ENCODE results near the gene DAB1. TPM values are rescaled to one million over a fixed set of nuclear protein-coding genes. Genes with fewer than 3 reads are reported as not detected.
"Not testable (repeated sequence)": the region's sequence is repeated elsewhere in the genome, so short reads cannot be mapped to it uniquely, and the experiment has no call there.

The DAB1 gene
- total and polyA plus RNA-seq, 5 donors from 2014 or later, result 0.87 to 5.1 (median 4.0) TPM

DNA sequence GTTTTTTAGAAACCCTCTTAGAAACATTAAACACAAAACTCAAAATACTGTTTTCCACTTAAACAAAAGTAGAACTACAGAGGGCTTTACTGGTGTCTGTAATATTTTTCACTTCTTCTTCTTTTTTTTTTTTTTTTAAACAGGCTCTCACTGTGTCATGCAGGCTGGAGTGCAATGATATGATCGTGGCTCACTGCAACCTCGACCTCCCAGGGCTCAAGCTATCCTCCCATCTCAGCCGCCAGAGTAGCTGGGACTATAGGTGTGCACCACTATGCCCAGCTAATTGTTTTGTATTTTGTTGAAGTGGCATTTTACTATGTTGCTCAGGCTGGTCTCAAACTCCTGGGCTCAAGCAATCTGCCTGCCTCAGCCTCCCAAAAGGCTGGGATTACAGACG is 194.8 kb downstream of the DAB1 start:
- H3K27ac ChIP-seq (ENCODE audit: insufficient read depth, low read length, poor library complexity, severe bottlenecking), result no peak overlapping the region
- Mint-ChIP-seq H3K36me3 (no peaks in the 10 kb centered on the region), H3K9me3 (peaks cover 0 to 4% (median 2%) of the 10 kb centered on the region in 7 donors), H3K27ac (no peak overlapping the region), H3K4me3 (no peak overlapping the region), H3K4me1 (no peaks in the 10 kb centered on the region), H3K27me3 (peaks cover 4% of the 10 kb centered on the region)
- no peaks in the 10 kb centered on the region for H3K27me3 ChIP-seq (ENCODE audit: control insufficient read depth, insufficient read depth, low read length)
- no peaks in the 10 kb centered on the region for H3K9me3 ChIP-seq (ENCODE audit: control insufficient read depth in 2 of 2, low read length in 2 of 2)
- ATAC-seq (ENCODE audit: low read depth in 2 of 2) (no peak), DNase-seq (no peak)
- H3K36me3 ChIP-seq (ENCODE audit: control insufficient read depth, insufficient read depth, low read length), result no peaks in the 10 kb centered on the region
- no peaks in the 10 kb centered on the region for H3K4me1 ChIP-seq (ENCODE audit: control insufficient read depth, insufficient read depth, low read length, poor library complexity, severe bottlenecking)
- no peak overlapping the region for H3K4me3 ChIP-seq (ENCODE audit: low read depth, low read length)

DNA sequence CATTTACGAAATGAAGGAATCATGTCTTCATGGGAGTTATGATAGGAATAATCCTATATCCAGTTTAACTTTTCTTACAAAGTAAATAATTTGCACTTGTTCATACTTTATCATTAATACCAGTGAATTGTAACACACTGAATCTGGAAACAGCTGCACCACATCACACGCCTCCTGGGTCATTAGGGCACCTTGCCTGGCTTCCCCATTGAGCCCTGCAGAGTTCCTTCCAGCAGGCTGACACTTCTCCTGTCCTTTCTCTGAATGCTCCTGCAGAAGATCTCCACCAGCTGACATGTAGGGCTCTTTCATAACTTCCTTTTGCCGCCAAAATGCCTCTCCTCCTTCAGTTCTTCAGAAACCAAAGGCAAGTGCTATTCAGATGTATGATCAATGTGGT is 201.1 kb downstream of the DAB1 start:
- no peak overlapping the region for H3K27ac ChIP-seq (ENCODE audit: insufficient read depth, low read length, poor library complexity, severe bottlenecking)
- Mint-ChIP-seq H3K4me3 (no peak overlapping the region), H3K9me3 (peaks cover 0 to 8% (median 6%) of the 10 kb centered on the region in 7 donors), H3K36me3 (no peaks in the 10 kb centered on the region), H3K27ac (no peak overlapping the region), H3K4me1 (no peaks in the 10 kb centered on the region), H3K27me3 (no peaks in the 10 kb centered on the region)
- ATAC-seq (ENCODE audit: low read depth in 2 of 2) (no peak), DNase-seq (no peak)
- H3K4me3 ChIP-seq (ENCODE audit: low read depth, low read length), result no peak overlapping the region
- no peaks in the 10 kb centered on the region for H3K36me3 ChIP-seq (ENCODE audit: control insufficient read depth, insufficient read depth, low read length)
- no peaks in the 10 kb centered on the region for H3K4me1 ChIP-seq (ENCODE audit: control insufficient read depth, insufficient read depth, low read length, poor library complexity, severe bottlenecking)
- no peaks in the 10 kb centered on the region for H3K27me3 ChIP-seq (ENCODE audit: control insufficient read depth, insufficient read depth, low read length)
- H3K9me3 ChIP-seq (ENCODE audit: control insufficient read depth in 2 of 2, low read length in 2 of 2), result no peaks in the 10 kb centered on the region

DNA sequence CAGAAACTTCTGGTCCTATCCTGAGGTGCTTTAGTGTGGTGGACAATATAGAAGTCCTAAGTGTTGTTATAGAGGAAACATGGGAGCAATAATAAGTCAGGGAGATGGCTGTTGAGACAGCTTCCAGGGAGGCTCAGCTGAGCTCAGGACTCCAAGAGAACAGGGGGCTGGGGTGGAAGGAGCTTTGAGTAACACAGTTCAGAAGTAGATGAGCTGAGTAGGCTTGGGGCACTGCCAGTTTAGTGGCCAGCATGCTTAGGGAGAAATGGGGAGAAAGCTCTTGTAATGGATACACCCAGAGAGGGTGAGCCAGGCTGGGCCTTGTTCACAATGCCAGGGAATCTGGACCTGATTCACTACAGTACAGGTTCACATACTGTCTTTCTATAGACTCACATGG is 201.6 kb downstream of the DAB1 start:
- ATAC-seq (ENCODE audit: low read depth in 2 of 2), result no peak
- no peaks in the 10 kb centered on the region for H3K36me3 ChIP-seq (ENCODE audit: control insufficient read depth, insufficient read depth, low read length)
- no peak overlapping the region for H3K27ac ChIP-seq (ENCODE audit: insufficient read depth, low read length, poor library complexity, severe bottlenecking)
- Mint-ChIP-seq H3K4me1 (no peaks in the 10 kb centered on the region), H3K36me3 (no peaks in the 10 kb centered on the region), H3K4me3 (no peak overlapping the region), H3K27me3 (no peaks in the 10 kb centered on the region), H3K27ac (no peak overlapping the region), H3K9me3 (peaks cover 0 to 8% (median 6%) of the 10 kb centered on the region in 7 donors)
- no peak for DNase-seq
- no peaks in the 10 kb centered on the region for H3K27me3 ChIP-seq (ENCODE audit: control insufficient read depth, insufficient read depth, low read length)
- H3K4me3 ChIP-seq (ENCODE audit: low read depth, low read length), result no peak overlapping the region
- no peaks in the 10 kb centered on the region for H3K4me1 ChIP-seq (ENCODE audit: control insufficient read depth, insufficient read depth, low read length, poor library complexity, severe bottlenecking)
- no peaks in the 10 kb centered on the region for H3K9me3 ChIP-seq (ENCODE audit: control insufficient read depth in 2 of 2, low read length in 2 of 2)

DNA sequence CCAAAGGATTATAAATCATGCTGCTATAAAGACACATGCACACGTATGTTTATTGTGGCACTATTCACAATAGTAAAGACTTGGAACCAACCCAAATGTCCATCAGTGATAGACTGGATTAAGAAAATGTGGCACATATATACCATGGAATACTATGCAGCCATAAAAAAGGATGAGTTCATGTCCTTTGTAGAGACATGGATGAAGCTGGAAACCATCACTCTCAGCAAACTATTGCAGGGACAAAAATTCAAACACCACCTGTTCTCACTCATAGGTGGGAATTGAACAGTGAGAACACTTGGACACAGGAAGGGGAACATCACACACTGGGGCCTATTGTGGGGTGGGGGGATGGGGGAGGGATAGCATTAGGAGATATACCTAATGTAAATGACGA is 203.0 kb downstream of the DAB1 start:
- H3K27ac Mint-ChIP-seq; H3K4me3 Mint-ChIP-seq; ATAC-seq (ENCODE audit: low read depth in 2 of 2); H3K9me3 ChIP-seq (ENCODE audit: control insufficient read depth in 2 of 2, low read length in 2 of 2); H3K27ac ChIP-seq (ENCODE audit: insufficient read depth, low read length, poor library complexity, severe bottlenecking); H3K27me3 Mint-ChIP-seq; H3K4me1 Mint-ChIP-seq; H3K4me1 ChIP-seq (ENCODE audit: control insufficient read depth, insufficient read depth, low read length, poor library complexity, severe bottlenecking); H3K36me3 Mint-ChIP-seq; DNase-seq; H3K36me3 ChIP-seq (ENCODE audit: control insufficient read depth, insufficient read depth, low read length); H3K9me3 Mint-ChIP-seq; H3K4me3 ChIP-seq (ENCODE audit: low read depth, low read length); H3K27me3 ChIP-seq (ENCODE audit: control insufficient read depth, insufficient read depth, low read length): not testable (repeated sequence)

DNA sequence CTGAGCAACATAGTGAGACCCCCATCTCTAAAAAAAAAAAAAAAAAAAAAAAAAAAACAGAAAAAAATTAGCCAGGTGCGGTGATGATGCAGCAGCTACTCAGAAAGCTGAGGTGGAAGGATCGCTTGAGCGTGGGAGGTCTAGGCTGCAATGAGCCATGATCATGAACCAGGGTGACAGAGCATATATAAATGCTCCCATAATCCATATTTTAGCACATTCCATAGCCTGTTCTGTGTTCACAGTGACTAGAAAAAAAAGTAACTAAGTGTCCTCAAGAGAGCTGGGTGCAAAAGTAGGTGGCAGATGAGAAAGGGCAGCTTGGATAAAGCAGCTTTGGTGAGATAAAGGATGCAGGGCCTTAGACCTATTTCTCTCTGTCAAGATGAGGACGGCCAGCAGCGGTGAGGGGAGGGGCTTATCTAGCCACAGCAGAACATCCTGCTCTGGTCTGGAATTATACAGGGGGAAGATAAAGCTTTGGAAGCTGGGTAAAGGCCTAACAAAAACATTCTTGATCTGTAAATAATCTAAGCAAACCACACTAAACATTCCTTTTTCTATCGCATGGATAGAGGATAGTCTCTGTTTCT is 205.3 kb downstream of the DAB1 start:
- no peaks in the 10 kb centered on the region for H3K9me3 ChIP-seq (ENCODE audit: control insufficient read depth in 2 of 2, low read length in 2 of 2)
- no peak overlapping the region for H3K27ac ChIP-seq (ENCODE audit: insufficient read depth, low read length, poor library complexity, severe bottlenecking)
- Mint-ChIP-seq H3K4me3 (no peak overlapping the region), H3K27me3 (peaks cover 4% of the 10 kb centered on the region), H3K4me1 (no peaks in the 10 kb centered on the region), H3K9me3 (peaks cover 0 to 6% (median 3%) of the 10 kb centered on the region in 7 donors), H3K27ac (no peak overlapping the region), H3K36me3 (no peaks in the 10 kb centered on the region)
- no peaks in the 10 kb centered on the region for H3K4me1 ChIP-seq (ENCODE audit: control insufficient read depth, insufficient read depth, low read length, poor library complexity, severe bottlenecking)
- H3K4me3 ChIP-seq (ENCODE audit: low read depth, low read length), result no peak overlapping the region
- ATAC-seq (ENCODE audit: low read depth in 2 of 2), result no peak
- no peaks in the 10 kb centered on the region for H3K27me3 ChIP-seq (ENCODE audit: control insufficient read depth, insufficient read depth, low read length)
- no peak for DNase-seq
- H3K36me3 ChIP-seq (ENCODE audit: control insufficient read depth, insufficient read depth, low read length), result no peaks in the 10 kb centered on the region

DNA sequence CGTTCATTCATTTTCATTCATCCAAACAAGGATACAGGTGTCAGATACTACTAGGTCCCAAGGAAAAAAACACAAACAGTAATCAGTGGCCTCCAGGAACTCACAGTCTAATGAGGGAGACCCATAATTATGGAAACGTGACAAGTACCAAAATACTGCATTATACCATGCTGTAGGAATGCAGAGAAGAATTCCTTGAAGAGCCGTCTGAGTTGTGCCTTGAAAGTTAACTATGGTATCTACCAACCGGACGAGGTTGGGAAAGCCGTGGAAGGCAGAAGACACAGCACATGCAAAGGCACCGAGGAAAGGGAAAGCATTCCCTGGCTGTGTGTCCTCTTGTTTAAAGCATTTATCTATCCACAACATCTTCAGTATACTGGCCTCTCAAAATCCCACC is 206.0 kb downstream of the DAB1 start:
- ATAC-seq (ENCODE audit: low read depth in 2 of 2) (no peak), DNase-seq (no peak)
- no peaks in the 10 kb centered on the region for H3K36me3 Mint-ChIP-seq
- Histone ChIP-seq H3K27ac (ENCODE audit: insufficient read depth, low read length, poor library complexity, severe bottlenecking) (no peak overlapping the region), H3K9me3 (ENCODE audit: control insufficient read depth in 2 of 2, low read length in 2 of 2) (no peaks in the 10 kb centered on the region), H3K36me3 (ENCODE audit: control insufficient read depth, insufficient read depth, low read length) (no peaks in the 10 kb centered on the region), H3K4me1 (ENCODE audit: control insufficient read depth, insufficient read depth, low read length, poor library complexity, severe bottlenecking) (no peaks in the 10 kb centered on the region), H3K27me3 (ENCODE audit: control insufficient read depth, insufficient read depth, low read length) (no peaks in the 10 kb centered on the region), H3K4me3 (ENCODE audit: low read depth, low read length) (no peak overlapping the region)
- peaks cover 0 to 6% (median 2%) of the 10 kb centered on the region in 7 donors for H3K9me3 Mint-ChIP-seq
- no peak overlapping the region for H3K4me3 Mint-ChIP-seq
- no peaks in the 10 kb centered on the region for H3K4me1 Mint-ChIP-seq
- H3K27me3 Mint-ChIP-seq, result peaks cover 4% of the 10 kb centered on the region
- H3K27ac Mint-ChIP-seq, result no peak overlapping the region

DNA sequence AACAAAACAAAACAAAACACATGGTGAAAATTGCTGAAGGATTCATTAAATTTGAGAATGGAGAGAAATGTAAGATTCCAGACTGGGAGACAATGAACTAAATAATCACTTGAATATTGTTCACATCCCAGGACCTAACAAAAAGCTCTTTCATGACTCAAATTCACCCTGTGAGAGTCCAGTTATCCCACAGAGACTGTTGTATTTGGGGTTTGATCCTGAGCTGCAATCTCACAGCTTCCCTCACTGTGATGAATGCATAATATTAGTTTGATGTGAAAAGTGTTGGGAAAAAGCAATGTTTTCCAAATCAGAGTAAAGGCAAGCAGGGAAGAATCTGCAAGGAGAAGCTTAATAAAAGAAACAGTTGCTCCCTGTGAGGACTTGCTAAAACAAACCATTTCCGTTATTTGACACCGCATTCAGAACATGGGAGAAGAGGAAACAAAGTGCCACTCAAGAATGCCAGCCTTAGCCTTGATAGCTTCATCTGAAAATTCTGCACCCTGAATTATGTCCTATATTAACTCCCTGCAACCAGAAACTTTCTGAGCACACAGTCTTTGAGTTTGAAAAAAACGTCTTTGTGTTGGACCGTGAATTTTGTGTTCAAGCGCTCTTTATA is 208.8 kb downstream of the DAB1 start:
- ATAC-seq (ENCODE audit: low read depth in 2 of 2) (no peak), DNase-seq (no peak)
- Mint-ChIP-seq H3K27me3 (peaks cover 4% of the 10 kb centered on the region), H3K4me3 (no peak overlapping the region), H3K4me1 (no peaks in the 10 kb centered on the region), H3K36me3 (no peaks in the 10 kb centered on the region), H3K9me3 (peaks cover 0 to 3% (median 0%) of the 10 kb centered on the region in 7 donors), H3K27ac (no peak overlapping the region)
- Histone ChIP-seq H3K9me3 (ENCODE audit: control insufficient read depth in 2 of 2, low read length in 2 of 2) (no peaks in the 10 kb centered on the region), H3K4me3 (ENCODE audit: low read depth, low read length) (no peak overlapping the region), H3K36me3 (ENCODE audit: control insufficient read depth, insufficient read depth, low read length) (no peaks in the 10 kb centered on the region), H3K4me1 (ENCODE audit: control insufficient read depth, insufficient read depth, low read length, poor library complexity, severe bottlenecking) (no peaks in the 10 kb centered on the region), H3K27ac (ENCODE audit: insufficient read depth, low read length, poor library complexity, severe bottlenecking) (no peak overlapping the region), H3K27me3 (ENCODE audit: control insufficient read depth, insufficient read depth, low read length) (no peaks in the 10 kb centered on the region)

DNA sequence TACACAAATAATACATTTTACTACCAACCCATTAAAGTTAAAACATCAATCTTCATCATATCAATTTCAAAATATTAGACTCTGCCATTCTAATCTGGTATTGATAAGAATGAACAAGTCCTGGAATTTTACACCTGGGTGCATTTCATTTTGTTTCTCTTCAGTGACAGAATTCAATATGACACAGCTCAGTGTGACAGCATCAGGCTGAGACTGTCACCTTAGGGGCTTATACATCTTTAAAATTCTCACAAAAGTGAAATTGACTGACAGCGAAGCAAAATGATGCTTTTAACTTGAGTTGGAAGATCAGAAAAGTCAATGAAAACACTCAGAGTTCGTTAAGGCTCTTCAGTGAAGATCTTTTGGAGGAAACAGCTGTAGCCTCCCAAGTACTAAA is 213.0 kb downstream of the DAB1 start:
- H3K4me1 Mint-ChIP-seq, result no peaks in the 10 kb centered on the region
- no peaks in the 10 kb centered on the region for H3K9me3 ChIP-seq (ENCODE audit: control insufficient read depth in 2 of 2, low read length in 2 of 2)
- H3K9me3 Mint-ChIP-seq, result peaks cover 0 to 3% (median 0%) of the 10 kb centered on the region in 7 donors
- H3K27ac Mint-ChIP-seq, result no peak overlapping the region
- no peak overlapping the region for H3K4me3 Mint-ChIP-seq
- no peak for DNase-seq
- no peaks in the 10 kb centered on the region for H3K4me1 ChIP-seq (ENCODE audit: control insufficient read depth, insufficient read depth, low read length, poor library complexity, severe bottlenecking)
- H3K27me3 Mint-ChIP-seq, result peaks cover 4% of the 10 kb centered on the region
- no peaks in the 10 kb centered on the region for H3K36me3 Mint-ChIP-seq
- H3K4me3 ChIP-seq (ENCODE audit: low read depth, low read length), result no peak overlapping the region
- no peaks in the 10 kb centered on the region for H3K36me3 ChIP-seq (ENCODE audit: control insufficient read depth, insufficient read depth, low read length)
- H3K27me3 ChIP-seq (ENCODE audit: control insufficient read depth, insufficient read depth, low read length), result no peaks in the 10 kb centered on the region
- H3K27ac ChIP-seq (ENCODE audit: insufficient read depth, low read length, poor library complexity, severe bottlenecking), result no peak overlapping the region
- no peak for ATAC-seq (ENCODE audit: low read depth in 2 of 2)

All from CD4-positive, CD25-positive, alpha-beta regulatory T cell (primary cell).